ENCODE data around the gene ENOSF1.

Gene ENOSF1

DNA sequence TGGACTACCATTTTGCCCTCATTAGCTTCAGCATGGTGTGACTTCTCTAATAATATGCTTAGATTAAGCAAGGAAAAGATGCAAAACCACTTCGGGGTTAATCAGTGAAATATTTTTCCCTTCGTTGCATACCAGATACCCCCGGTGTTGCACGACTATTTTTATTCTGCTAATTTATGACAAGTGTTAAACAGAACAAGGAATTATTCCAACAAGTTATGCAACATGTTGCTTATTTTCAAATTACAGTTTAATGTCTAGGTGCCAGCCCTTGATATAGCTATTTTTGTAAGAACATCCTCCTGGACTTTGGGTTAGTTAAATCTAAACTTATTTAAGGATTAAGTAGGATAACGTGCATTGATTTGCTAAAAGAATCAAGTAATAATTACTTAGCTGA, 38.7 kb downstream of the ENOSF1 start:
- DNase-seq (ENCODE audit: low read depth in 2 of 2), result no peak

- no peak for DNase-seq (ENCODE audit: low read depth in 2 of 2)
These were observed 39.1 kb downstream of the ENOSF1 start for GRCh38 chr18:673317-673716.

DNA sequence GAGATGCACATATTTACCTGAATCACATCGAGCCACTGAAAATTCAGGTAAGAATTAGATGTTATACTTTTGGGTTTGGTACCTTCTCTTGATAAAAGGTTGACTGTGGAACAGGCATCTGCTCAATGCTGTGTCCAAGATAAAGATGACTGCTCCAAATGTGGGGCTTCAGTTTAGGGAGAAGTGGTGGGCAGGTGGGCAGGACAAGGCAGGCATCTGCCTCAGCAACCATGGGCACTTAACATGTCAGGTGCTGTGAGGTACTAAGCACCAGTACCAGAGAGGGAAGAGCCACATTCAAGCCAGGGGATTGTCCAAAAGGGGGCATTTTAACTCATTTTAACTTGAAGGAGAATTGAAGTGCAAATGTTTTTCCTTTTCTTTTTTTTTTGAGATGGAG, 41.0 kb downstream of the ENOSF1 start:
- no peak for DNase-seq (ENCODE audit: low read depth in 2 of 2)

GRCh38 chr18:670522-670921, 41.9 kb downstream of the ENOSF1 start:
- DNase-seq (ENCODE audit: low read depth in 2 of 2), result no peak

- DNase-seq (ENCODE audit: low read depth in 2 of 2), result no peak
These were observed 43.4 kb downstream of the ENOSF1 start for GRCh38 chr18:669077-669476.

DNA sequence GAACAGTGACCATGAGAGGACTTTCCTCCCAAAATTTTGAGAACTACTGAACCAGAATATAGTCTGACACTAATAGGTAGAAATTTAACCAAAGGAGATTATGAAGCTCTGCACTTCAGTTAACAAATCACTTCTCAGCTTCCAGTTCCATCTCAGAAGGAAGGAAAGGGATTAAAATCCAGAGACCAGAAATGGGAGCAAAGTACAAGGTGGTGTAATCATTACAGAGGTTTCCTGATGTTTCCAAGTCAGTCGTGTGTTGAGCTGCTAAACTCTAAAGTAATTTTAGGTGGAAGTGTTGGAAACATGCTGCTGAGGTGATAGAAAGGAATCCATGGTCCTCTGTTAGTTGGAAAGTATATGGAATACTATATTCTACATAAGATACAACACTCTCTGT, 44.2 kb downstream of the ENOSF1 start:
- DNase-seq (ENCODE audit: low read depth in 2 of 2), result no peak

DNA sequence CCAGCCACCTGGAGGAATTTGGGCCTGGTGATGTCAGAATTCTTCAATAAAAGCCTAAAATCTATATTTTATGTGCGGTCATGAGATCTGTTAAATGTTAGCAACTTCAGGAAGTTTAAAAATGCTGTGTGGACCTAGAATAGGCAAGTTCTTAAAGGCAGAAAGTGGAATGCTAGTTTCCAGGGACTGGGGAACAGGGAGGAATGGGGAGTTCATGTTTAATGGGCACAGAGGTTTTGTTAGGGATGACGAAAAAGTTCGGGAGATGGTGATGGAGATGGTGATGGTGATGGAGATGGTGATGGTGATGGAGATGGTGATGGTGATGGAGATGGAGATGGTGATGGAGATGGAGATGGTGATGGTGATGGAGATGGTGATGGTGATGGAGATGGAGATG, 45.8 kb downstream of the ENOSF1 start:
- DNase-seq (ENCODE audit: low read depth in 2 of 2), result no peak

GRCh38 chr18:666177-666576, 46.3 kb downstream of the ENOSF1 start:
- DNase-seq (ENCODE audit: low read depth in 2 of 2), result no peak

DNA sequence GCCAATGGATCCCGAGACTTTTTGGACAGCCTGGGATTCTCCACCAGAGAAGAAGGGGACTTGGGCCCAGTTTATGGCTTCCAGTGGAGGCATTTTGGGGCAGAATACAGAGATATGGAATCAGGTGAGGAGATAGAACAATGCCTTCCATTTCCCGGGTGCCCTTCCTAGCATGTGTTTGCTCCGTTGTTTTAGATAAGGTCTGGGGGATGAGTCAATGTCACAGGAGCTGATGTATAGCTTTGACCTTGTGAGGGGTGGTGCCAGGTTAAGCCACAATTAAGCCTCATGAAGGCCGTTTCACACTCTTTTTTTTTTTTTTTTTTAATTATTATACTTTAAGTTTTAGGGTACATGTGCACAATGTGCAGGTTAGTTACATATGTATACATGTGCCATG, 50.2 kb downstream of the ENOSF1 start:
- no peak for DNase-seq (ENCODE audit: low read depth in 2 of 2)

GRCh38 chr18:659597-659996, 52.8 kb downstream of the ENOSF1 start:
- DNase-seq (ENCODE audit: low read depth in 2 of 2), result no peak

DNA sequence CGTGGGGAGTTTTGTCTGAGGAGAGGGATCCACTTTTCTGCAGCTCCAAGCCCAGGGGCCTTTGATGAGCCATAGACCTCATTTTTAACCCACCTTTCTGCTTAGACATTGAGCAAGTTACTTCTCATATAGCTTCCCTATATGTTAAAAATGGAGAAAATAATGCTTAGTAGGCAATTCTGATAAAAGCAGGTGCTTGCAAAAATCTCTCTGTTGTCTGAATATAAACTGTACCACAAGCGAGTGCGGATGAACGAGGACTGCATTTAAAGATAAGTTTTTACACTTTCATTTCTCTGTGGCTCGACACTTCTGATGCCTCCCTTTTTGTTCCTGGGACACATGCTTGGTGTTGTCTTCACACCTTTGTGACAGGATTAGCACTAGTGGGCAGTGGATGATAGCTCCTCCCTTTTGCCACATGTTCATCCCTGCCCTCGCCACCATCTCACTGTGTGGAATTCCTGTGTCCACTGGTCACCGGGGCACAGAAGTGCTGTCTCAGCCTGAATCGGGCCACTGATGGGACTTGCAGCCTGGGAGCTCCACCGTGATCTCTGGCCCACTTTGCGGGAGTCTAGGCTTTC, 53.4 kb downstream of the ENOSF1 start:
- DNase-seq (ENCODE audit: low read depth in 2 of 2), result no peak

GRCh38 chr18:658001-658946, 54.2 kb downstream of the ENOSF1 start:
- DNase-seq (ENCODE audit: low read depth in 2 of 2), result peak; percentile 36 to 80

GRCh38 chr18:657311-658000, 55.0 kb downstream of the ENOSF1 start, which contains the start of gene TYMS:
Gene TYMS (plus strand): TSS chr18:657653. CDS start chr18:657743, 90 bp downstream.
- peak in 1 of 2 experiments; percentile 51 for DNase-seq (ENCODE audit: low read depth in 2 of 2)

DNA sequence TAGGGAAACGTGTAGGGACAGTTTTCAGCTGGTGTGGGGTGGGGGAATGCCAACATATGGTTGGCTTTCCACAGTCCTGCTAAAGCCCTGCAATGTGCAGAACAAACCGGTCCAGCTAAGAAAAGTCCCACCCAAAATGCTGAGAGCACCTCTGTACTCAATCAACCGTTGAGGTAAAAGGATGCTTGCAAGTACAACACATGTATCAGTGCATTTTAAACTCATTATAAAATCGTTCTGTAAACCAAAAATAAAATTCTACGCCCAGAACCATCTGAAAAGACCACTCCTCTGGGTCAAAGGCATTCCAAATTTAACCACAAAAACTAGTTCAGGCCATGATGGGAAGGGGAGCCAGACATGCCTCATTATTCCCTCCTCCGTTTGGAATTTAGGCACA, 57.0 kb downstream of the ENOSF1 start:
- no peak for DNase-seq (ENCODE audit: low read depth in 2 of 2)

DNA sequence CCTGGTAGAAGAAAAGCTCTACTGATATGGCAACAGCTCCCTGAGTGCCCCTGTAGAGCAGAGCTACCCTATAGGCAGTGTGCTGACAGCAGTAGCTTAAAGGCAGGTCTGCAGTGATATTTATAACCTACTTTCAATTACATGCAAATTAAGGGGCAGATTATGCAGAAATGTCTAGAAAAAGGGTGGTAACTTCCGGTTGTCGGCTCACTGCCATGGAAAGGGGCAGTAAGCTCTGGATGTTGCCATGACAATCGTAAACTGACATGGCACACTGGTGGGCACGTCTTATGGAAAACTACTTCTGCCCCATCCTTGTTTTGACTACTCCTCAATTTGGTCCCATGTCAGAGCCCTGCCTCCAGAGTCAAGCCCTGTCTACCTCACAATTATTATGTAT, 57.8 kb downstream of the ENOSF1 start:
- no peak for DNase-seq (ENCODE audit: low read depth in 2 of 2)

- DNase-seq (ENCODE audit: low read depth in 2 of 2), result no peak
These were observed 58.9 kb downstream of the ENOSF1 start for GRCh38 chr18:653512-653911.

- DNase-seq (ENCODE audit: low read depth in 2 of 2), result no peak
These were observed 60.3 kb downstream of the ENOSF1 start for GRCh38 chr18:652131-652530.

- DNase-seq (ENCODE audit: low read depth in 2 of 2), result no peak
These were observed 62.0 kb downstream of the ENOSF1 start for GRCh38 chr18:650428-650858.

- DNase-seq (ENCODE audit: low read depth in 2 of 2), result no peak
These were observed 63.1 kb downstream of the ENOSF1 start for GRCh38 chr18:649341-649740.

GRCh38 chr18:647304-647703, 65.1 kb downstream of the ENOSF1 start:
- DNase-seq (ENCODE audit: low read depth in 2 of 2), result no peak

GRCh38 chr18:644395-645004, 67.9 kb downstream of the ENOSF1 start:
- DNase-seq (ENCODE audit: low read depth in 2 of 2), result no peak

GRCh38 chr18:641224-641623, 71.2 kb downstream of the ENOSF1 start:
- DNase-seq (ENCODE audit: low read depth in 2 of 2), result no peak

Data from stimulated activated CD4-positive, alpha-beta T cell treated with anti-CD3 and anti-CD28 coated beads, Interleukin-12 subunit alpha, Interleukin-12 subunit beta, amount 100 ng/mL, for 24 hours (primary cell).